ENCODE data around the gene ZSCAN1.

ZSCAN1 gene

DNA sequence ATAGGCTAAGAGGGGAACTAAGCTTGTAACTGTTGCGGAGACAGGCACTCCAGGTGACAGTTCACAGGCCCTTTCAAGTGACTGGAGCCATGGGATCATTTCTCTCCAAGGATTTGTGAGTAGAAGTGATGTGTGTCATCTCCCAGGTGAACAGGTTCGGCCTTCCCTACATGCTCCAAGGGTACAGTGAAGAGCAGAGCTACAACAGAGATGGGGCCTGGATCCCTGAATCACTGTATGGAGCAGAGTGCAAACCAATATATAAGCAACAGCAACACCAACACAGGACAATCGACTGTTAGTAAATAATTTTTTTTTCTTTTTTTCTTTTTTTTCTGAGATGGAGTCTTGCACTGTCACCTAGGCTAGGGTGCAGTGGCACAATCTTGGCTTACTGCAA is 49.2 kb downstream of the ZSCAN1 start:
- TF ChIP-seq, protein P1, sequence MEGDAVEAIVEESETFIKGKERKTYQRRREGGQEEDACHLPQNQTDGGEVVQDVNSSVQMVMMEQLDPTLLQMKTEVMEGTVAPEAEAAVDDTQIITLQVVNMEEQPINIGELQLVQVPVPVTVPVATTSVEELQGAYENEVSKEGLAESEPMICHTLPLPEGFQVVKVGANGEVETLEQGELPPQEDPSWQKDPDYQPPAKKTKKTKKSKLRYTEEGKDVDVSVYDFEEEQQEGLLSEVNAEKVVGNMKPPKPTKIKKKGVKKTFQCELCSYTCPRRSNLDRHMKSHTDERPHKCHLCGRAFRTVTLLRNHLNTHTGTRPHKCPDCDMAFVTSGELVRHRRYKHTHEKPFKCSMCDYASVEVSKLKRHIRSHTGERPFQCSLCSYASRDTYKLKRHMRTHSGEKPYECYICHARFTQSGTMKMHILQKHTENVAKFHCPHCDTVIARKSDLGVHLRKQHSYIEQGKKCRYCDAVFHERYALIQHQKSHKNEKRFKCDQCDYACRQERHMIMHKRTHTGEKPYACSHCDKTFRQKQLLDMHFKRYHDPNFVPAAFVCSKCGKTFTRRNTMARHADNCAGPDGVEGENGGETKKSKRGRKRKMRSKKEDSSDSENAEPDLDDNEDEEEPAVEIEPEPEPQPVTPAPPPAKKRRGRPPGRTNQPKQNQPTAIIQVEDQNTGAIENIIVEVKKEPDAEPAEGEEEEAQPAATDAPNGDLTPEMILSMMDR (IDR thresholded peaks at IDR 0.05; ENCODE audit: insufficient read depth, missing control alignments): no peak
- FAIRE-seq (no peak), DNase-seq (ENCODE audit: insufficient read length, low spot score) (no peak)

DNA sequence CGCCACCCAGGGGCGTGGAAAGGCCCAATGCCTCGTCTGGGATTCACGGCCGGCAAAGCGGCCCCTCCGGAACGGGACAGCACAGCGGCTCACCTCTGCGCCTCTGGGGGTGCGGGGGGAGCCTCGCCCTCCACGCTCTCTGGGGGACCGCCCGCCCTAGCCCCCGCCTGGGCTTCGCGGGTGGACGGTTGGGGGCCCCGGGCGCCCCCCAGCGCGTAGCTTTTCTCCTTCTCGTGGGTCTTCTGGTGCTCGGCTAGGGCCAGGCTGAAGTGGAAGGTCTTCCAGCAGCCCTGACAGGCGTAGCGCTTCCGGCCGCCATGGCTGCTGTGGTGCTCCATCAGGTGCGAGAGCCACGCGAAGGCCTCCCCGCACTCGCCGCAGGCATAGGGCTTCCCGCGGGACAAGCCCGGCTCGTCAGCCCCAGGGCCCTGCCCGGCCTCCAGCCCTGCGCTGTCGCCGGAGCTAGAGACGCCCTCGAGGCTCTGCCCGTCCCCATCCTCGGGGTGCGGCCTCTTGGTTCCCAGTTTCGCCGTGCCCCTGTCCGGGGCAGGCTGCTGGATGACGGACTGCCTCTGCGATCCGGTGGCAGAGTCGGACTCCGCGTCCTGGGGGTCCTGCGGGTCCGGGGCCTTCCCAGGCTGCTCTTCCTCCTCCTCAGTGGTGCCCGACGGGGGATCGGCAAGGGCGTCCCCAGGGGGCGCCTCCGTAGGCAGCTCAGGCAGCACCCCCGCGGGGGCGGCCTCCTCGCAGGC is 50.9 kb downstream of the ZSCAN1 start:
- TF ChIP-seq, protein P1 (IDR thresholded peaks at IDR 0.05; ENCODE audit: insufficient read depth, missing control alignments): no peak
- FAIRE-seq (no peak), DNase-seq (ENCODE audit: insufficient read length, low spot score) (no peak)

- DNase-seq (ENCODE audit: insufficient read length, low spot score): no peak
- FAIRE-seq: no peak
- TF ChIP-seq, protein P1 (IDR thresholded peaks at IDR 0.05; ENCODE audit: insufficient read depth, missing control alignments): no peak
Measured at GRCh38 chr19:58085348-58085875, 51.6 kb downstream of the ZSCAN1 start.

- DNase-seq (ENCODE audit: insufficient read length, low spot score): no peak
- FAIRE-seq: no peak
- TF ChIP-seq, protein P1 (IDR thresholded peaks at IDR 0.05; ENCODE audit: insufficient read depth, missing control alignments): no peak
Measured at GRCh38 chr19:58086825-58087710, 53.2 kb downstream of the ZSCAN1 start.

DNA sequence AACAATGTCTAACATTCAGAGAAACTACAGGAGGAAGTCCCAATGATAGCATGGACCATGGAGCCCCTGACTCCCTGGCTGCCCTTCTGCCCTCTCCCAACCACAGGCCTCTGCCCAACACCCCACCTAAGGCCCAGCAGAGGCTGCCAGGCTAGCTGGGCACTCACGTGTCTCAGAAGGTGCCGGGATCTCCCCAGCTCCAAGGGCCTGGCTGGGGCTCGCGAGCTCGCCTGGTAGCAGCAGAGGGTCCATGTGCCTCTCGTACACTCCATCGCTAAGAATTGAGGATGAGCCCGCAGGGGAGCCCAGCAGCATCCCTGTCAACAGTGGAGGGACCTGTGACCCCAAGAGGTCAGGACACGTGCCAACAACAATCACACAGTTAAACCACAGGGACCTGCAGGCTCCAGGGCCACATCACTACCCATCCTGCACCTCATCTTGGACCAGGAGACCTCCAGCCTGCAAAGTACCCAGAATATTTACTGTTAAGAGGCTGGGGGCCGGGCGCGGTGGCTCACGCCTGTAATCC is 54.8 kb downstream of the ZSCAN1 start:
- DNase-seq (ENCODE audit: insufficient read length, low spot score) (no peak), FAIRE-seq (no peak)
- TF ChIP-seq, protein P1 (IDR thresholded peaks at IDR 0.05; ENCODE audit: insufficient read depth, missing control alignments): no peak

DNA sequence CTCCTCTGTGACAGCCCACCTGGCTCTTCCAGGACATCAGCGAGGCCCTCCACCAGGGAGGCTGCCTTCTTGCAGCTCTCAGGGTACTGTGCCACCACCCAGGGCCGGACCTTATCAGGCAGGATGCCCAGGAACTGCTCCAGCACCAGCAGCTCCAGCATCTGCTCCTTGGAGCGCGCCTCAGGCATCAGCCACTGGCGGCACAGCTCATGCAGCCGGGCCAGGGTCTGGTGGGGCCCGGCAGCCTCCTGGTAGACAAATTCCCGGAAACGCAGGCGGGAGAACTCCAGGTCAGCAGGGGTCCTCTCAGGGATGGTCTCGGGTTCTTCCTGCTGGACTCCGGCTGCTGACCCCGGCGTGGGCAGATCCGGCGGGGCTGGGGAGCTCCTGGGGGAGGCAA is 56.0 kb downstream of the ZSCAN1 start:
- FAIRE-seq (no peak), DNase-seq (ENCODE audit: insufficient read length, low spot score) (no peak)
- TF ChIP-seq, protein P1 (IDR thresholded peaks at IDR 0.05; ENCODE audit: insufficient read depth, missing control alignments): no peak
